ENCODE measurements around the gene IPO7.

- TF ChIP-seq CTCF (IDR thresholded peaks at IDR 0.05): no peak
- no peak for TF ChIP-seq POLR2A (IDR thresholded peaks at IDR 0.05)
These were observed 3.7 kb upstream of the IPO7 start for GRCh38 chr11:9380773-9381172.

Measured in lower leg skin (tissue), 3 donors.